GM12878 (cell line): ENCODE data around the gene RTN3. TPM values are rescaled to one million over a fixed set of nuclear protein-coding genes. Genes with fewer than 3 reads are reported as not detected.

Experiments
- ATAC-seq: fragments of 200-7000 bp; cut with Tn5 transposase; 3 replicates; pipeline ENCODE4 v1.9.1; 2020; ENCODE audit warnings: mild to moderate bottlenecking, moderate library complexity
- BruUV-seq: library from RNA; stranded (reverse); fragments of 400-500 nt; replicated peaks from 2 replicates; lab custom pipeline; 2021; lab: Mats Ljungman, UMichigan
- CTCF ChIA-PET: fragments of 300-600 bp; sonication (Branson Sonifier 250); formaldehyde crosslinking; extraction: SDS; loops from one replicate; lab custom pipeline; 2021; ENCODE audit warnings: inconsistent platforms; lab: Yijun Ruan, JAX
- POLR2A ChIA-PET: fragments of 350-600 bp; formaldehyde crosslinking; extraction: SDS; loops from one replicate; lab custom pipeline; 2021; ENCODE audit warnings: inconsistent platforms; lab: Charles Lee
- RAD21 ChIA-PET: fragments of 300-600 bp; sonication (Branson Sonifier 250); formaldehyde crosslinking; loops from one replicate; lab custom pipeline; 2023; ENCODE audit warnings: antibody characterized with exemption; ENCODE audit not compliant: unreplicated experiment; lab: Charles Lee
- SMC1A ChIA-PET: fragments of 300-600 bp; sonication (Branson Sonifier 250); formaldehyde crosslinking; loops from one replicate; lab custom pipeline; 2023; ENCODE audit not compliant: unreplicated experiment, uncharacterized antibody; lab: Charles Lee
- DNase-seq: peaks from one replicate; pipeline ENCODE4 v3.0.0-alpha.2; 2011; ENCODE audit warnings: low read depth, low spot score
- FAIRE-seq: peaks from 3 replicates; lab custom pipeline; 2011; peaks lifted over from hg19 to GRCh38; lab: Jason Lieb, UNC
- H2AFZ ChIP-seq: 2 replicates; pipeline ENCODE4 v1.6.0; 2011; ENCODE audit warnings: low read depth, low read length, control low read depth; ENCODE audit not compliant: control insufficient read depth
- H3K27ac ChIP-seq: 2 replicates; pipeline ENCODE4 v1.5.1; 2011; ENCODE audit warnings: control low read depth; ENCODE audit not compliant: control insufficient read depth, insufficient read depth
- H3K27me3 ChIP-seq, 2 experiments: replicated peaks in 1 of 2; 2 replicates each; pipeline versions ENCODE4 v1.6.0 to v1.6.1; 2011; ENCODE audit warnings: low read length in 1 of 2; ENCODE audit not compliant: control insufficient read depth in 2 of 2, insufficient read depth in 2 of 2
- H3K36me3 ChIP-seq, 2 experiments: 2 replicates each; pipeline ENCODE4 v1.5.1; 2011; ENCODE audit warnings: low read length in 1 of 2; ENCODE audit not compliant: control insufficient read depth in 2 of 2, insufficient read depth in 2 of 2
- H3K4me1 ChIP-seq: 2 replicates; pipeline ENCODE4 v1.6.1; 2011; ENCODE audit warnings: mild to moderate bottlenecking, low read length, moderate library complexity, mixed read lengths; ENCODE audit not compliant: control insufficient read depth, insufficient read depth
- H3K4me2 ChIP-seq: 2 replicates; pipeline ENCODE4 v1.6.0; 2011; ENCODE audit warnings: control low read depth; ENCODE audit not compliant: control insufficient read depth, insufficient read depth
- H3K4me3 ChIP-seq: fragments of 200-600 bp; sonication (generic); 2 replicates; pipeline ENCODE4 v1.5.1; 2016
- H3K79me2 ChIP-seq: 2 replicates; pipeline ENCODE4 v1.6.0; 2011; ENCODE audit warnings: low read length; ENCODE audit not compliant: control insufficient read depth, insufficient read depth
- H3K9ac ChIP-seq: 2 replicates; pipeline ENCODE4 v1.8.0; 2011; ENCODE audit warnings: low read length, control low read depth, mixed read lengths; ENCODE audit not compliant: control insufficient read depth, insufficient read depth
- H3K9me3 ChIP-seq: replicated peaks from 3 replicates; pipeline ENCODE4 v1.5.1; 2011; ENCODE audit warnings: mild to moderate bottlenecking, low read length; ENCODE audit not compliant: control insufficient read depth, insufficient read depth
- H4K20me1 ChIP-seq: 2 replicates; pipeline ENCODE4 v1.6.0; 2011; ENCODE audit not compliant: control insufficient read depth, insufficient read depth
- EED ChIP-seq: sonication (generic); IDR thresholded peaks from 2 replicates; pipeline ENCODE4 v1.6.1; 2016; ENCODE audit warnings: antibody characterized with exemption, low read depth
- GABPA ChIP-seq: IDR thresholded peaks from 2 replicates; pipeline ENCODE4 v1.6.1; 2014; ENCODE audit warnings: antibody characterized with exemption, low read depth, mild to moderate bottlenecking, inconsistent platforms
- NBN ChIP-seq: fragments of 450-650 bp; IDR thresholded peaks from 2 replicates; pipeline ENCODE4 v1.6.1; 2016
- WGBS: methylation state at CpG from one replicate; pipeline ENCODE4 v1.1.6; 2016; ENCODE audit warnings: low lambda C conversion rate; ENCODE audit not compliant: insufficient replicate concordance, insufficient coverage; ENCODE audit errors: missing lambda C conversion rate; 5-methylcytosine and 5-hydroxymethylcytosine counted together
- in situ Hi-C: fragments of 300-500 bp; cut with MboI; formaldehyde crosslinking; loops from 9 replicates; pipeline ENCODE4 v1.14.3; 2018; ENCODE audit warnings: mixed read lengths
- intact Hi-C: fragments of 100-400 bp; cut with micrococcal nuclease; formaldehyde crosslinking; loops from one replicate; pipeline ENCODE4 v1.14.2; 2022; ENCODE audit not compliant: unreplicated experiment
- polyA plus RNA-seq, 11 experiments: library from polyadenylated mRNA; depleted of rRNA in 4 of 11; unstranded in 6 of 11; stranded (reverse) in 5 of 11; fragments of >200 nt; fragmentation: Nextera tagmentation in 4 of 11; fragmentation: Illumina TruSeq in 1 of 11; extraction: Ambion mirVana in 4 of 11; extraction: Trizol in 1 of 11; gene quantifications; 1 replicate in 1 of 11; 2 replicates in 10 of 11; pipeline versions ENCODE4 v1.2.1 to v1.2.3, GENCODE V29; 2011 to 2016; ENCODE audit warnings: inconsistent platforms in 2 of 11, missing spikeins in 2 of 11, low read depth in 1 of 11
- total RNA-seq, 4 experiments: library from RNA; depleted of rRNA in 3 of 4; stranded (reverse); fragments of >200 nt in 3 of 4; fragmentation: Illumina TruSeq in 1 of 4; extraction: Trizol in 1 of 4; gene quantifications; 2 replicates each; pipeline versions ENCODE4 v1.2.1 to v1.2.3, GENCODE V29; 2013 to 2021
- TF ChIP-seq, protein P1 (sequence below): IDR thresholded peaks from 2 replicates; pipeline ENCODE4 v1.6.1; 2012; ENCODE audit warnings: mild to moderate bottlenecking, low read depth, low read length
- TF ChIP-seq, protein P2 (sequence below): IDR thresholded peaks from 2 replicates; pipeline ENCODE4 v1.6.1; 2011; ENCODE audit warnings: borderline replicate concordance, low read depth, mild to moderate bottlenecking, moderate library complexity, mixed read lengths, low read length; ENCODE audit not compliant: insufficient read depth; ENCODE audit errors: extremely low read length
- TF ChIP-seq, protein P3 (sequence below): IDR thresholded peaks from 2 replicates; pipeline ENCODE4 v1.6.1; 2012; ENCODE audit warnings: improper control_type of control experiment, low read depth, low read length; ENCODE audit not compliant: insufficient replicate concordance
- TF ChIP-seq, protein P4 (sequence below): fragments of 450-650 bp; IDR thresholded peaks from 2 replicates; pipeline ENCODE4 v1.6.1; 2016; ENCODE audit warnings: mild to moderate bottlenecking

Gene RTN3
- total and polyA plus RNA-seq, 10 of the 15 experiments (the other 5 are each of a cell fraction or from before 2014, with no cell fraction given) = 22.9 to 64.2 (median 47.0) TPM

DNA sequence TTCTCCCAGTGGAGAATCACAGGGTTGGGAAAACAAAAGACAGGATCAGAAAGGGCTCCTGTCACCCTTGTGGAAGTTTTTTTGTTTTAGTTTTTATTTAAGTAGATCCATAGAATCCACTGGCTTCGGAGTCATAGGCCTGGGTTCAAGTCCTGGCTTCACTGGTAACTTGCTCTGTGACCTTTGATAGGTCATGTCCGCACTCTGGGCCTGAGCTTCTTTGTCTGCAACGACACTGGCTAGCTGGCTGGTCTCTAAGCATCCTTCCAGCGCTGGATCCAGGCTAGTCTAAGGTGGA, 85.9 kb downstream of the RTN3 start (continued):
- TF ChIP-seq, protein P1, sequence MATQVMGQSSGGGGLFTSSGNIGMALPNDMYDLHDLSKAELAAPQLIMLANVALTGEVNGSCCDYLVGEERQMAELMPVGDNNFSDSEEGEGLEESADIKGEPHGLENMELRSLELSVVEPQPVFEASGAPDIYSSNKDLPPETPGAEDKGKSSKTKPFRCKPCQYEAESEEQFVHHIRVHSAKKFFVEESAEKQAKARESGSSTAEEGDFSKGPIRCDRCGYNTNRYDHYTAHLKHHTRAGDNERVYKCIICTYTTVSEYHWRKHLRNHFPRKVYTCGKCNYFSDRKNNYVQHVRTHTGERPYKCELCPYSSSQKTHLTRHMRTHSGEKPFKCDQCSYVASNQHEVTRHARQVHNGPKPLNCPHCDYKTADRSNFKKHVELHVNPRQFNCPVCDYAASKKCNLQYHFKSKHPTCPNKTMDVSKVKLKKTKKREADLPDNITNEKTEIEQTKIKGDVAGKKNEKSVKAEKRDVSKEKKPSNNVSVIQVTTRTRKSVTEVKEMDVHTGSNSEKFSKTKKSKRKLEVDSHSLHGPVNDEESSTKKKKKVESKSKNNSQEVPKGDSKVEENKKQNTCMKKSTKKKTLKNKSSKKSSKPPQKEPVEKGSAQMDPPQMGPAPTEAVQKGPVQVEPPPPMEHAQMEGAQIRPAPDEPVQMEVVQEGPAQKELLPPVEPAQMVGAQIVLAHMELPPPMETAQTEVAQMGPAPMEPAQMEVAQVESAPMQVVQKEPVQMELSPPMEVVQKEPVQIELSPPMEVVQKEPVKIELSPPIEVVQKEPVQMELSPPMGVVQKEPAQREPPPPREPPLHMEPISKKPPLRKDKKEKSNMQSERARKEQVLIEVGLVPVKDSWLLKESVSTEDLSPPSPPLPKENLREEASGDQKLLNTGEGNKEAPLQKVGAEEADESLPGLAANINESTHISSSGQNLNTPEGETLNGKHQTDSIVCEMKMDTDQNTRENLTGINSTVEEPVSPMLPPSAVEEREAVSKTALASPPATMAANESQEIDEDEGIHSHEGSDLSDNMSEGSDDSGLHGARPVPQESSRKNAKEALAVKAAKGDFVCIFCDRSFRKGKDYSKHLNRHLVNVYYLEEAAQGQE = no peak

DNA sequence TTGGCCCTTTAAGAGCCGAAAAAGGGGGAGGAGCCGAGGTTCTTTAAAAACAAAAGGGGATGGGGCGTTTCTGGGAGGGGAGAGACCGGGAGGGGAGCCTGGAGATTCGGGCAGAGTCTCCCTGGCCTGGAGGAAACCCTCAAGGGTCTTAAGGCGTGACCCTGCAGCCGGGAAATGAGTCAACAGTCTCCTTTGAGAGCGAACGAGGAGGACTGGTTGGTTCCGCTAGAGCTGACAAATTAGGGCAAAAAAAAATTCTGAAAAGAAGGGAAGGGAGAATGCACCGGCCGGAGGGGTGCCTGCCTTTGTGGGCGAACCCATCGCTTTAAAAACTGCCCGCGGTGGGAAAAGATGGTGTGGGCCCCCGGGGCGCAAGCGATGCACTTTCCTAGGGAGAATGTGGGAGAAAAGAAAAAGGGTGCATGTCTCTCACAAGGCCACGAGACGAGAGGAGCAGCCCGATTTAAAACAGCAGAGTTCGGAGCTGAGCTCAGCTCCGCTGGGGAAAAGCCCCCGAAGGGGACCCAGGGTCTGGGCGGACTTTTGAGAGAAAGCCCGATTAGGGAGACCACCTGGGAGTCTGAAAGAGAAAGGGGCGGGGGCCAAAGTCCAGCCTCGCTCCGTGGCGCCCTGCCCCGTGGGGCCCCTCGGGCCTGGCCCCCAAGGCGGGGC, 86.4 kb downstream of the RTN3 start:
- Histone ChIP-seq H3K4me3 (peak overlapping the region; percentile 86), H3K9me3 (no peaks in the 10 kb centered on the region), H4K20me1 (peaks cover 5% of the 10 kb centered on the region; the same call in 1 of the 2 replicates), H2AFZ (peak overlapping the region; percentile 82), H3K36me3 (no peaks in the 10 kb centered on the region; a peak in 1 of 4 replicates), H3K4me2 (peak overlapping the region; percentile 95), H3K79me2 (no peaks in the 10 kb centered on the region; the same call in 1 of the 2 replicates), H3K4me1 (peaks cover 8% of the 10 kb centered on the region; the same call in 1 of the 2 replicates), H3K27me3 (peaks cover 3 to 4% of the 10 kb centered on the region in 2 experiments), H3K9ac (peak overlapping the region; percentile 74), H3K27ac (peak overlapping the region; percentile 44)
- in situ Hi-C loops = no loop called here
- ChIA-PET CTCF (interaction anchor here (0.6 to 4.4 kb wide), 19 partner anchors 11 to 447 kb away, joined by 3 to 18 read pairs (median 4); partner anchors contain the start of gene RTN3), POLR2A (interaction anchor here (0.8 kb wide), 1 partner anchor 45 kb away, joined by 3 read pairs; no protein-coding TSS in a partner anchor), RAD21 (interaction anchor here (0.5 to 2.5 kb wide), 10 partner anchors 19 to 381 kb away, joined by 3 to 17 read pairs (median 4); no protein-coding TSS in a partner anchor), SMC1A (interaction anchor here (0.7 to 3.0 kb wide), 5 partner anchors 70 to 684 kb away, joined by 3 to 12 read pairs (median 3); partner anchors contain the start of gene MARK2)
- DNase-seq = no peak
- no peak for FAIRE-seq
- peak; percentile 31 for ATAC-seq
- under 1% methylated on average over 34 of the region's 34 CpGs for WGBS
- intact Hi-C loops = loop anchor here (1.0 to 5.0 kb wide), 3 partner anchors 70 to 381 kb away; partner anchors contain the start of gene MARK2
- no TSS peak for BruUV-seq
- TF ChIP-seq GABPA (no peak), EED (no peak), NBN (0 out of 2 replicates have a peak, but pooled peaks have one; percentile 14)
- TF ChIP-seq, protein P2, sequence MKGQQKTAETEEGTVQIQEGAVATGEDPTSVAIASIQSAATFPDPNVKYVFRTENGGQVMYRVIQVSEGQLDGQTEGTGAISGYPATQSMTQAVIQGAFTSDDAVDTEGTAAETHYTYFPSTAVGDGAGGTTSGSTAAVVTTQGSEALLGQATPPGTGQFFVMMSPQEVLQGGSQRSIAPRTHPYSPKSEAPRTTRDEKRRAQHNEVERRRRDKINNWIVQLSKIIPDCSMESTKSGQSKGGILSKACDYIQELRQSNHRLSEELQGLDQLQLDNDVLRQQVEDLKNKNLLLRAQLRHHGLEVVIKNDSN = no peak
- TF ChIP-seq, protein P3, sequence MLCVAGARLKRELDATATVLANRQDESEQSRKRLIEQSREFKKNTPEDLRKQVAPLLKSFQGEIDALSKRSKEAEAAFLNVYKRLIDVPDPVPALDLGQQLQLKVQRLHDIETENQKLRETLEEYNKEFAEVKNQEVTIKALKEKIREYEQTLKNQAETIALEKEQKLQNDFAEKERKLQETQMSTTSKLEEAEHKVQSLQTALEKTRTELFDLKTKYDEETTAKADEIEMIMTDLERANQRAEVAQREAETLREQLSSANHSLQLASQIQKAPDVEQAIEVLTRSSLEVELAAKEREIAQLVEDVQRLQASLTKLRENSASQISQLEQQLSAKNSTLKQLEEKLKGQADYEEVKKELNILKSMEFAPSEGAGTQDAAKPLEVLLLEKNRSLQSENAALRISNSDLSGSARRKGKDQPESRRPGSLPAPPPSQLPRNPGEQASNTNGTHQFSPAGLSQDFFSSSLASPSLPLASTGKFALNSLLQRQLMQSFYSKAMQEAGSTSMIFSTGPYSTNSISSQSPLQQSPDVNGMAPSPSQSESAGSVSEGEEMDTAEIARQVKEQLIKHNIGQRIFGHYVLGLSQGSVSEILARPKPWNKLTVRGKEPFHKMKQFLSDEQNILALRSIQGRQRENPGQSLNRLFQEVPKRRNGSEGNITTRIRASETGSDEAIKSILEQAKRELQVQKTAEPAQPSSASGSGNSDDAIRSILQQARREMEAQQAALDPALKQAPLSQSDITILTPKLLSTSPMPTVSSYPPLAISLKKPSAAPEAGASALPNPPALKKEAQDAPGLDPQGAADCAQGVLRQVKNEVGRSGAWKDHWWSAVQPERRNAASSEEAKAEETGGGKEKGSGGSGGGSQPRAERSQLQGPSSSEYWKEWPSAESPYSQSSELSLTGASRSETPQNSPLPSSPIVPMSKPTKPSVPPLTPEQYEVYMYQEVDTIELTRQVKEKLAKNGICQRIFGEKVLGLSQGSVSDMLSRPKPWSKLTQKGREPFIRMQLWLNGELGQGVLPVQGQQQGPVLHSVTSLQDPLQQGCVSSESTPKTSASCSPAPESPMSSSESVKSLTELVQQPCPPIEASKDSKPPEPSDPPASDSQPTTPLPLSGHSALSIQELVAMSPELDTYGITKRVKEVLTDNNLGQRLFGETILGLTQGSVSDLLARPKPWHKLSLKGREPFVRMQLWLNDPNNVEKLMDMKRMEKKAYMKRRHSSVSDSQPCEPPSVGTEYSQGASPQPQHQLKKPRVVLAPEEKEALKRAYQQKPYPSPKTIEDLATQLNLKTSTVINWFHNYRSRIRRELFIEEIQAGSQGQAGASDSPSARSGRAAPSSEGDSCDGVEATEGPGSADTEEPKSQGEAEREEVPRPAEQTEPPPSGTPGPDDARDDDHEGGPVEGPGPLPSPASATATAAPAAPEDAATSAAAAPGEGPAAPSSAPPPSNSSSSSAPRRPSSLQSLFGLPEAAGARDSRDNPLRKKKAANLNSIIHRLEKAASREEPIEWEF = no peak
- TF ChIP-seq, protein P4, sequence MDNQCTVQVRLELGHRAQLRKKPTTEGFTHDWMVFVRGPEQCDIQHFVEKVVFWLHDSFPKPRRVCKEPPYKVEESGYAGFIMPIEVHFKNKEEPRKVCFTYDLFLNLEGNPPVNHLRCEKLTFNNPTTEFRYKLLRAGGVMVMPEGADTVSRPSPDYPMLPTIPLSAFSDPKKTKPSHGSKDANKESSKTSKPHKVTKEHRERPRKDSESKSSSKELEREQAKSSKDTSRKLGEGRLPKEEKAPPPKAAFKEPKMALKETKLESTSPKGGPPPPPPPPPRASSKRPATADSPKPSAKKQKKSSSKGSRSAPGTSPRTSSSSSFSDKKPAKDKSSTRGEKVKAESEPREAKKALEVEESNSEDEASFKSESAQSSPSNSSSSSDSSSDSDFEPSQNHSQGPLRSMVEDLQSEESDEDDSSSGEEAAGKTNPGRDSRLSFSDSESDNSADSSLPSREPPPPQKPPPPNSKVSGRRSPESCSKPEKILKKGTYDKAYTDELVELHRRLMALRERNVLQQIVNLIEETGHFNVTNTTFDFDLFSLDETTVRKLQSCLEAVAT = no peak
